AG04450 (cell line): ENCODE measurements around the gene HSPA1L. TPM values are rescaled to one million over a fixed set of nuclear protein-coding genes. Genes with fewer than 3 reads are reported as not detected.

Source experiments
- CTCF ChIA-PET: fragments of 300-600, 350-600 bp; formaldehyde crosslinking; extraction: SDS; loops from one replicate; lab custom pipeline; 2022; ENCODE audit warnings: antibody characterized with exemption, inconsistent platforms; lab: Charles Lee
- POLR2A ChIA-PET: fragments of 350-600 bp; formaldehyde crosslinking; extraction: SDS; loops from one replicate; lab custom pipeline; 2021; ENCODE audit warnings: antibody characterized with exemption, inconsistent platforms; lab: Yijun Ruan, JAX
- DNase-seq: peaks from one replicate; pipeline ENCODE4 v3.0.0-alpha.2; 2011; ENCODE audit warnings: low read depth, low spot score
- H3K27ac ChIP-seq: one replicate; pipeline ENCODE4 v1.5.1; 2012; ENCODE audit warnings: low read depth, low read length, control low read depth
- H3K27me3 ChIP-seq: one replicate; pipeline ENCODE4 v1.6.0; 2012; ENCODE audit warnings: low read length; ENCODE audit not compliant: control insufficient read depth, insufficient read depth
- H3K4me3 ChIP-seq: 2 replicates; pipeline ENCODE4 v1.5.1; 2011; ENCODE audit warnings: mild to moderate bottlenecking, low read depth, low read length, control low read depth
- H3K9me3 ChIP-seq: 2 replicates; pipeline ENCODE4 v1.5.1; 2012; ENCODE audit warnings: low read length; ENCODE audit not compliant: control insufficient read depth, insufficient read depth
- CTCF ChIP-seq: IDR thresholded peaks from 2 replicates; pipeline ENCODE4 v1.5.1; 2011; ENCODE audit warnings: low read depth, low read length, control low read depth, inconsistent platforms
- polyA plus RNA-seq: library from polyadenylated mRNA; depleted of rRNA; stranded (reverse); fragments of >200 nt; gene quantifications from 2 replicates; pipeline ENCODE4 v1.2.3, GENCODE V29; 2011

The HSPA1L gene
- polyA plus RNA-seq, 1 experiment: 1.2 TPM

GRCh38 chr6:31769684-31770371, 45.3 kb downstream of the HSPA1L start:
- Histone ChIP-seq H3K27me3 (no peaks in the 10 kb centered on the region), H3K9me3 (no peaks in the 10 kb centered on the region; the same call in 1 of the 2 replicates), H3K27ac (no peak overlapping the region), H3K4me3 (no peak overlapping the region)
- POLR2A ChIA-PET: interaction anchor here (1.4 kb wide), 1 partner anchor 57 kb away, joined by 3 read pairs; the partner anchor contains the start of gene HSPA1B
- TF ChIP-seq CTCF: peak; percentile 69
- DNase-seq: no peak
- CTCF ChIA-PET: interaction anchor here (0.7 to 2.3 kb wide), 26 partner anchors 9 to 89 kb away, joined by 3 to 20 read pairs (median 4); partner anchors contain the start of genes ABHD16A, HSPA1B, LSM2 and LY6G5C

DNA sequence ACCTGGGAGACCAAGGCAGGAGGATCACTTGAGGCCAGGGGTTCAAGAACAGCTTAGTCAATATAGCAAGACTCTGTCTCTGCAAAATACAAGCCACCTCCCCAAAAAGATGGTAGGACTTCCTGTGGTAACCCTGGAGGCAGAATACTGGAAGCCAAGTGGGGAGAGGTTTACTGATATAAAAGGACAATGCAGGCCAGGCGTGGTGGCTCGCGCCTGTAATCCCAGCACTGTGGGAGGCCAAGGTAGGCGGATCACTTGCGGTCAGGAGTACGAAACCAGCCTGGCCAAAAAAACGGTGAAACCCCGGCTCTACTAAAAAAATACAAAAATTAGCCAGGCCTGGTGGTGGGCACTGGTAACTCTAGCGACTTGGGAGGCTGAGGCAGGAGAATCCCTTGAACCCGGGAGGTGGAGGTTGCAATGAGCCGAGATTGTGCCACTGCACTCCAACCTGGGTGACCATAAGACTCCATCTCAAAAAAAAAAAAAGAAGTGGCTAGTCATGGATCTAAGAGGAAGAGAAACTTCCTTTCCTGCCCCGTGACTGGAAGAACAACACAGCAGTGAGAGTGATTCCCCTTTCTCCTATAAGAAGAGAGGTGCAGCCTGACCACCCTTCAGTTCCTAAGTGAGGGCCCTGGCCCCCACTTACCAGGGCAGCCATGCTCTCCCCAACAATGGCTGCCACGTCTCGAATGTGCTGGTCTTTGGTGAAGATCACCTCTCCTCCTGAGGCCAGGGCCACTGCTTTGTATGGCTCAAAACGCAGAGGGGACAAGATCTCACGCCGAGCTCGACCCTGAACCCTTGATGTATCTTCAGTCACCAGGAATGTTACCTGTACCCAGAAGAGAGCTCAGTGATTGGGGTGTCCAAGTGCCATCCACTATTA, 46.5 kb downstream of the HSPA1L start:
- CTCF ChIA-PET: interaction anchor here (0.9 to 2.3 kb wide), 7 partner anchors 10 to 87 kb away, joined by 4 to 20 read pairs (median 7); partner anchors contain the start of genes LY6G5C and MSH5
- Histone ChIP-seq H3K27me3 (no peaks in the 10 kb centered on the region), H3K9me3 (no peaks in the 10 kb centered on the region; the same call in 1 of the 2 replicates), H3K4me3 (no peak overlapping the region), H3K27ac (no peak overlapping the region)
- POLR2A ChIA-PET: interaction anchor here (0.5 to 1.4 kb wide), 2 partner anchors 59 to 94 kb away, joined by 3 read pairs; partner anchors contain the start of gene HSPA1B
- TF ChIP-seq CTCF: no peak
- DNase-seq: no peak

DNA sequence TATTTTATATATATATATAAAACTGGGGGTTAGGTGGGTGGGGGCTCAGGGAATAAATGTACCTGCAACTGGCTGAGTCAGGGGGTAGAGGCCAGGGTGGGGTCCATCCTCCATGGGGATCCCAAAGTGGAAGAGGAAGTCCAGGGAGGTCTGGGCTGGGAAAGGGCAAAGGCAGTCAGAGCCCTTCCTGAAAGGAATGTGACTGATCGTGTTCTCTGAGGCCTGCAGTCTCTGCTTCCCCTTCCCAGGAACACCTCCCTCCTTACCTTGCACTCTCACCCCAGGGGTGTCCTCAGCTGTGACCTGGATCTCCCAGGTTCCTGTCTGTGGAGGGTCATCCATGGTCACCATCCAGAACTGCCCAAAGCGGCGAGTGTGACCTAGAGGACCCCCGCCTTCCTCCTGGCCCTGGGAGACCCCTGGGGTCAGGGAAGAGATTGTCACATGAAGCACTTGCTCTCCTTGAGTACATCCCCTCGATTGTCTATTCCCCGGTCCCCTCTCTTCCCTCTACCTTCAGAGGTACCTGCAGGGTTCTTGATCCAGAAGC, 47.9 kb downstream of the HSPA1L start:
- ChIA-PET POLR2A (interaction anchor here (1.0 kb wide), 1 partner anchor 55 kb away, joined by 3 read pairs; no protein-coding TSS in a partner anchor), CTCF (no interaction called here)
- H3K4me3 ChIP-seq: no peak overlapping the region
- no peak overlapping the region for H3K27ac ChIP-seq
- no peak for TF ChIP-seq CTCF
- H3K9me3 ChIP-seq: no peaks in the 10 kb centered on the region; the same call in 1 of the 2 replicates
- no peaks in the 10 kb centered on the region for H3K27me3 ChIP-seq
- no peak for DNase-seq

DNA sequence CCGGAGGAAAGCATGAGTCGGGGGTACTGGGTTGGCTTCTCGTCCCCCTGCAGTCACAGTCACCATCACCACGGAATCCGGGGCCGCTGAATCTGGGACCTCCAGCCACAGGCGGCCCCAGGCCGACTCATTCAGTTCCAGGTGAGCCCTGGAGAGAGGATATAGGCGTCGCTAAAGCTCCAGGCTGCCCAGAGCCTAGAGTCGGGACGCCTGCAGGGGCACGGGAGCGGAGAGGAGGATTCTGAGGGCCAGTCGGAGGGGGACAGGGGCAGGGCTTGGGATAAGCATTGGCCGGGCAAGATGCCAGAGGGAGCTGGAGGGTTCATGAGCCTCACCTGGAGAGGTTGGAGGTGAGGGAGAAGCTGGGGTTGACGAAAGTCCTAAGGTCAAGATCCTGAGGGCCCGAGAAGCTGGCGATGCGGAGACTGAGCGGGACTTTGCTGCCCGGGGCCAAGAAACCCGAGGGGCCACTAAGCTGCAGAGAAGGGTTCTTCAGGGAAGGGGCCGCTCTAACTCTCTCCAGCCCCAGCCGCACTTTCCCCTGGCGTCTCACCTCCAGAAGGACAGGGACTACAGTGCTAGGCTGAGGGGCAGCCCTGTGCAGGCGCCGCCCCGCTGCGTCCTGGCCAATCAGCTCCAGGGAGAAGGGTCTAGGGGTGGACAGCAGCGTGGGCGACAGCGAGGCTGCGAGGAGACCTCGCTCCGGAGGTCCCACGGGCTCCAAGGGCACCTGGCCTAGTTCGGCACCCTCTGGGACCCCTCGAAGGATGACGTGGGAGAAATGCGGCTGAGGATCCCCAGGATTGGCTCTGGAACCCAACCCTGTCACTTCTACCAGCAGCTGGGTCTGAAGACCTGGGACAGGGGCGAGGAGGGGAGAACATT, 48.9 kb downstream of the HSPA1L start:
- Histone ChIP-seq H3K27ac (no peak overlapping the region), H3K27me3 (no peaks in the 10 kb centered on the region), H3K9me3 (no peaks in the 10 kb centered on the region; the same call in 1 of the 2 replicates), H3K4me3 (peak overlapping the region; percentile 50)
- ChIA-PET POLR2A (interaction anchor here (0.6 to 1.0 kb wide), 2 partner anchors 56 to 61 kb away, joined by 3 to 4 read pairs; partner anchors contain the start of gene HSPA1B), CTCF (interaction anchor here (0.9 to 1.1 kb wide), 2 partner anchors 25 to 30 kb away, joined by 3 read pairs; no protein-coding TSS in a partner anchor)
- no peak for TF ChIP-seq CTCF
- DNase-seq: no peak
